GM18498 (cell line): Measurements from ENCODE around the gene ADAMTS12.
"Not testable (repeated sequence)": the region's sequence is repeated elsewhere in the genome, so short reads cannot be mapped to it uniquely, and the experiment has no call there.

Source experiments
- ATAC-seq: cut with Tn5 transposase; IDR thresholded peaks from one replicate; pipeline ENCODE4 v1.9.1; 2021; ENCODE audit warnings: mild to moderate bottlenecking, moderate library complexity; ENCODE audit not compliant: unreplicated experiment

Gene ADAMTS12

GRCh38 chr5:33905381-33905780 lies 13.6 kb upstream of the ADAMTS12 start:
- no peak for ATAC-seq

- ATAC-seq: no peak
Measured at GRCh38 chr5:33903118-33903517, 11.3 kb upstream of the ADAMTS12 start.

GRCh38 chr5:33901156-33901555 lies 9.4 kb upstream of the ADAMTS12 start:
- ATAC-seq: no peak

- ATAC-seq: no peak
Measured at GRCh38 chr5:33894566-33894965, 2.8 kb upstream of the ADAMTS12 start.

- no peak for ATAC-seq
Measured at GRCh38 chr5:33892620-33893137, 889 bp upstream of the ADAMTS12 start.

- ATAC-seq: no peak
Measured at GRCh38 chr5:33891446-33891787, 373 bp downstream of the ADAMTS12 start.

- ATAC-seq: no peak
Measured at GRCh38 chr5:33890131-33891032, 1.4 kb downstream of the ADAMTS12 start.

GRCh38 chr5:33888587-33888986 lies 3.2 kb downstream of the ADAMTS12 start:
- no peak for ATAC-seq

GRCh38 chr5:33887268-33887667 lies 4.5 kb downstream of the ADAMTS12 start:
- ATAC-seq: no peak

- ATAC-seq: no peak
Measured at GRCh38 chr5:33886283-33886682, 5.5 kb downstream of the ADAMTS12 start.

- no peak for ATAC-seq
Measured at GRCh38 chr5:33885679-33886078, 6.1 kb downstream of the ADAMTS12 start.

- ATAC-seq: no peak
Measured at GRCh38 chr5:33883482-33883881, 8.3 kb downstream of the ADAMTS12 start.

- no peak for ATAC-seq
Measured at GRCh38 chr5:33880319-33880718, 11.5 kb downstream of the ADAMTS12 start.

GRCh38 chr5:33877449-33877848 lies 14.3 kb downstream of the ADAMTS12 start:
- no peak for ATAC-seq

- no peak for ATAC-seq
Measured at GRCh38 chr5:33867241-33867640, 24.5 kb downstream of the ADAMTS12 start.

- ATAC-seq: not testable (repeated sequence)
Measured at GRCh38 chr5:33859177-33859576, 32.6 kb downstream of the ADAMTS12 start.

GRCh38 chr5:33857037-33857436 lies 34.8 kb downstream of the ADAMTS12 start:
- ATAC-seq: peak; percentile 77

- ATAC-seq: no peak
Measured at GRCh38 chr5:33855396-33855795, 36.4 kb downstream of the ADAMTS12 start.

GRCh38 chr5:33854733-33855151 lies 37.0 kb downstream of the ADAMTS12 start:
- ATAC-seq: no peak

GRCh38 chr5:33852837-33853236 lies 39.0 kb downstream of the ADAMTS12 start:
- no peak for ATAC-seq

- ATAC-seq: no peak
Measured at GRCh38 chr5:33852319-33852718, 39.5 kb downstream of the ADAMTS12 start.

- peak; percentile 97 for ATAC-seq
Measured at GRCh38 chr5:33850100-33850594, 41.6 kb downstream of the ADAMTS12 start.
